Stimulated activated CD4-positive, alpha-beta T cell treated with anti-CD3 and anti-CD28 coated beads, Interleukin-1b, Interleukin-23, amount 100 ng/mL, for 4 hours (primary cell): Measurements from ENCODE around the gene SEMA3C.

Source experiments
- DNase-seq, 2 donors: peaks; one replicate each; pipeline ENCODE4 v3.0.0-alpha.2; 2020; ENCODE audit warnings: low read depth in 2 of 2

Gene SEMA3C

GRCh38 chr7:80851896-80852476, 66.9 kb downstream of the SEMA3C start:
- DNase-seq: no peak

DNA sequence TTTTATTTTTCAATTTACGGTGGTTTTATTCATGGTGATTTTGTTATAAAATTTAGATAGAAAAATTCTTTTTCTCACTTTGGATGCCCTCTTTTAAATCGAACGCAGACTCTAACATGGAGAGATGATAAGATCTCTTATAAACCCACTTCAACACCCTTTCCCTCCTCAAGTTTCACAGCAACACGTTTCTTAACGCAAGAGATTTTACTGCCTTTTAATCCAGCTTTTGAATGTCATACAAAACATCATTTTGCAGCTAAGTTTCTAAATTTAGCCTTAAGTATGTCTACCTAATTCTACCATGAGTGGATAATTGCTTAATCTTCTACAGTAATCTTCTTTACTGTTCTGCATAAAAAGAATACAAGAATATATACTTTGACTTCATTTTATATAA, 70.0 kb downstream of the SEMA3C start:
- DNase-seq: no peak

DNA sequence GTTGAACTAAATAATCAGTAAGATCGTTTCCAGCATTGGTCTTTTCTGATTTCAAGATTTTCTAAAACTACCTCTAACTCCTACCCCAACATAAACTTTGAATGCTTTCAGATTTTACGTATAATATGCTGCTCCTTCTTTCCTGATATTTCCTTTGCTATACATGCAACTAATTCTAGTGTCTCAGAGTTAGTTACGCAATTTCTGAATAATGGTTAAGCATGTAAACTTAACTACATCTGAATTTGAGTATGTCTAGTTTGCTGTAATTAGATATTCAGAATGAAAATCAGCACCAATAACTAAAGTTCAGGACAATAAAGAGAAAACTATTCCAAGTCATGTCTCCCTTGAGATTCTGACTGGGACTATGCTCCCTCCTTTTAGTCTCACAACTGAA, 71.0 kb downstream of the SEMA3C start:
- DNase-seq: no peak

GRCh38 chr7:80847027-80847426, 71.8 kb downstream of the SEMA3C start:
- no peak for DNase-seq

- no peak for DNase-seq
Measured at GRCh38 chr7:80844916-80845315, 73.9 kb downstream of the SEMA3C start.

DNA sequence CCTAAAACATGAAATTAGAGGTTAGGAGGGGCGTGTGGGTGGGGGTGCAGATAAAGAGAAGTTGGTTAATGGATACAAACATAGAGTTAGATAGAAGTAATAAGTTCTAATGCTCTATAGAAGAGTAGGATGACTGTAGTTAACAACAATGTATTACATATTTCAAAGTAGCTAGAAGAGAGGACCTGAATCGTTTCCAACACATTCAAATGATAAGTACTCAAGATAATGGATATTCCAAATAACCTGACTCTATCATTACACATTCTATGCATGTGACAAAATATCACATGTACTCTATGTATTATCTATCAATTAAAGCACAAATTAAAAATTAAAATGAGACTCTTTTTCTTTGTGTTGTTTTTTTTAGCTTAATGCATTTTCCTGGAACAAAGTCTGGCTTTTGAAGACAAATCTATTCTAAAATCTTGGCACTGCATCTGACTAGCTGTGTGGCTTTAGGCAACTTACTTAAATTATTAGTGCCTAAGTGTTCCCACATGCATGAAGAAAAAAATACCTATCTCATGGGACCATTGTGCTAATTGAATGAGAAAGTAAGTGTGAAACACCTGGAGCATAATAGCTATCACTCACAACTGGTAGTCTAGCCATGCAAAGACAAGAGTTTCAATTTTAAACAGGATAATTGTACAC, 75.7 kb downstream of the SEMA3C start:
- DNase-seq: no peak

DNA sequence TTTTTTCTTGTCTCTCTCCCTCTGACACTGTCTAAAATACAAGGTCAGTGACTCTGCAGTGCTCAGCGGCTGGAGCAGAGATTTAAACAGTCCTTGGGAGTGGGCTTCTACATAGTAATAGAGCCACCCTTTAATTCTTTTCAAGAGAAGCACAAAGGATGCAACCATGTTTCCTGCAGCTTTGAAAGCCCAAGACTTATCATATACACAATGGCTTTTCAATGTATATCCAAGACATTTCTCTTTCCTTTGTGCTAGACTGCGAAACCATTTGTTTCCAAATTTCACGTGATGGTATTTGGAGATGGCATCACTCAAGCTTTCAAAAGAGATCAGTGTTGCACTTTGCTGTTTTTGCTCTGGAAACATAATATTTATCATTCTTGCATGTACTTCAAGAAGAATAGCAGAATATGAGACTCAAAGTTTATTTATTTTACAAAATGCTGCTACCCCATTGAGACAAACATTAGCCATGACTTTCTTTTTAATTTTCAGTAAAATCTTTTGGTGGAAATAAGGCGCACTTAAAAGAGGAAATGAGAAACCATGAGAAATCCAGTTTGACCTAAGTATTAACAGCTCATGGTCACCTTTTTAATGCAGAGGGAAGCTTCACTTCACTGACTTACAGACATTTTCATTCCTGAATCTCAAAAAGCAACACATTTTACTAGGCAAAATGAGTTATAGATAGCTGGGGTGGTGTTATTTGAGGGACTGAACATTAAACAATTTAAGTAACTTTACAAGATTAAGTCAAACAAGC, 76.6 kb downstream of the SEMA3C start:
- DNase-seq: no peak

- DNase-seq: no peak
Measured at GRCh38 chr7:80841423-80841955, 77.4 kb downstream of the SEMA3C start.

DNA sequence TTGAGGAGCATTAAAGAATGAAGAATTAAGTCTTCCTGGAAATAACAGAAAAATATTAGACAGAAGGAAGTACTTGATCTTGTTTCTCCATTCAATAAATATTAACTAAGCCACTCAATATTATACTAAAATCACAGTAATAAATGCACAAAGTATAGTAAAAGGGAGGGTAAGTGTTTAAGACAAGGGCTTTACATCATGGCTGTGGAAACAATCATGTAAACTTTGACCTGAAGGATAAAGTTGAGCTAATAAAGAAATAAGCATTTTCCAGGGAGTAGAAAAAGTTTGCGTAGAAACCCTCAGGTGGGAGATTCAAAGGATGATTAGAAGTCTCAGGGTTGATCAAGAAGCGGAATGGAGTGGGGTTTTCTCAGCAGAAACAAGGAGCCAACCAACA, 78.2 kb downstream of the SEMA3C start:
- no peak for DNase-seq

DNA sequence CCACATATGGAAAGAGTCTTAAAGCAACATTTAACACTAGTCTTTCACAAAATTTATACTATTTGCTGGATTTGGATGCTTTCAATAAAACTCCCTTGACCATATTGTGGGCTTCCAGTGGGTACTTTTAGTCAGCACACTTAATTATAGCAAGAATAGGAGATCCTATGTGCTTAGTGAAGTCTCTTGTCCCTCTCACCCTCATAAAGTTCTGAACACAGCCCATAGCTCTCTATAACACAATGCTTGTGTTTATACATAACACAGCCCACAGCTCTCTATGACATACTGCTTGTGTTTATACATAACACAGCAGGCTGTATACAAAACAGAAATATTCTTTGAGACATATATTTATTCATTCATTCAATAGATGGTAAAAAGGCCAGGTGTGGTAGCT, 79.0 kb downstream of the SEMA3C start:
- no peak for DNase-seq

- no peak for DNase-seq
Measured at GRCh38 chr7:80838643-80839042, 80.2 kb downstream of the SEMA3C start.

DNA sequence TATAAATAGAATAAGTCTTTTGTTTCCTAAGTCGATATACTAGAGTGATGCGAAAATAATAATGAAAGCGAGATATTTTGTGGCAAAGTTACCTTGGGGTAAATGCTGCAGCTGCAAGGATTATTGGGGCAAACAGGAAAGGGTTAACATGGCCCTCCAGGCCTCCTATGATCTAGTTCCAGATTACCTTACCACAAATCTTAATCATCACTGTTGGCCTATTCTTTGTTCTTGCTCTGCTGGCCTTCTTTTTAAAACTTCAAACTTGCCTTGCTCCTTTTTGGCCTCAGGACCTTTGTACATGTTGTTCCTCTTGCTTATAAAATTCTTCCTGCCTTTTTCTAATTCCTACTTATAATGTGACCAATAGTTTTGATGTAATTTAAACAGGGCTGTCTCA, 81.5 kb downstream of the SEMA3C start:
- DNase-seq: no peak

DNA sequence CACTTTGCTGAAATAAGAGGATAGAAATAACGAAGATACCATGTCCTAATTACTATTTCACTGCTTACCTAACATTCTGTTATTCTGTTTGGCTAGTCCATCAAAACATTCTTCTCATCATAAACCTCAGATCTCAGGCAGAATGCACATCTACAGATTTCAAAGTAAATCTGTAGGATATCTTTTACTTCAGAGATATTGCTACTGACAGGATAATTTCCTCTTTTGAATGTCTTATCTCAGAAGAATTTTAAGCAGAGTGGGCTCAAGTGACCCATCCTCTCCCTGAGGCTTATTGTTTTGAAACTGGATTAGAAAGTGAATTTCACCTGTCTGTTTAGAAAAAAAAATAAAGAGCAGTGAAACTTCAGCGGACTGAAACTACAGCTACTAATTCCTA, 83.6 kb downstream of the SEMA3C start:
- no peak for DNase-seq

DNA sequence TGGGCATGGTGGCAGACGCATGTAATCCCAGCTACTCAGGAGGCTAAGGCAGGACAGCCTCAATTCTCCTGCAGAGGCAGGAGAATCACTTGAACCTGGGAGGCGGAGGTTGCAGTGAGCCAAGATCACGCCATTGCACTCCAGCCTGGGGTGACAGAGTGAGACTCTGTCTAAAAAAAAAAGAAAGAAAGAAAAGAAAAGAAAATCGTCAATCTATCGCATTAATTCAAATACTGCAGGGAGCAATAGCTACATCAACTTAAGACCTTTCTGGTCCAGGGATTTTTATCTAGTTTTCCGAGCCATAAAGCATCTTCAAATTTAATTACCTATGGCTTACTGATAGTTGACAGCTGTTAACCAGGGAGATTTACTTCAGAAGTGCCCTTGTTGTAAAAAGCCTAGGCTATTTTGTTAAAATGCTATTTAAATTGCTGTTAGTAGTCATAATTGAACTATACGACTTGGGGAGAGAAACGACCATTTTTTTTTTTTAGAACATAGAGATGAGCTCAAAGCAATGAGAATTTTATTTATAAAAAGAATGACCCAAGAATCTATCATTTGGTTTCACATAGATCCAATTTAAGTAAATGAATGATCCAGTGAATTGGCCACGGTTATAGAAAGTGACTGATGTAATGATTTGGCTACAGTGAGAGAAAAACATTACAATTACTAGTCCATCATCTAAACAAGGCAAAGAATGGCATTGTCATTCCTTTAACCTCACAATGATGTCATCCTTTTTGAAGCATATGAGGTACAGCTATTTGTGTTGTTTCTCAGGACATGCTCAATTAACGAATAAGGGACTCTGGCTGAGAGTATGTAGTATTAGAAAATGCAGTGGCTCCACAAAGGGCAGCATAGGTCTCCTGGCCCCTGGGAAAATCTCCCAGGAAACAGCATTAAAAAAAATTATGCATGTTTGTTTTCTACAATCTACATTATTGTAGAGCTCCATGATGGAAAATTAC, 85.3 kb downstream of the SEMA3C start:
- no peak for DNase-seq

DNA sequence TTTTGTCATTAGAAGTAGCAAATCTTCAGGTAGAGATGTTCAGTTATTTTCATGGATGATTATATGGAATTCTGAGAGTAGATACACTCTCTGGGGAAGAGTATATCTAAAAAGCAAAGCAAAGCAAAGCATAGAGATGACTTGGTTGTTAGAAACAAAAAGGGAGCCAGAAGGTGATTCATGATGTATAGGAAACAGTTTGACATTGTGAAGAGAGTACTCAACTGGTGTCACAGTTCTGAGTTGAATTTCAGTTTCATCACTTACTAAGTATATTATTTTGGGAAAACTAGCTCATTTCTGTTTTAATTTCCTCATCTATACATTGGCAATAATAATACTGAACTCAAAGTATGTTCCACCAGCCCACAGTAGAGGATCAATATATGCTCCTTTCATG, 86.8 kb downstream of the SEMA3C start:
- no peak for DNase-seq

DNA sequence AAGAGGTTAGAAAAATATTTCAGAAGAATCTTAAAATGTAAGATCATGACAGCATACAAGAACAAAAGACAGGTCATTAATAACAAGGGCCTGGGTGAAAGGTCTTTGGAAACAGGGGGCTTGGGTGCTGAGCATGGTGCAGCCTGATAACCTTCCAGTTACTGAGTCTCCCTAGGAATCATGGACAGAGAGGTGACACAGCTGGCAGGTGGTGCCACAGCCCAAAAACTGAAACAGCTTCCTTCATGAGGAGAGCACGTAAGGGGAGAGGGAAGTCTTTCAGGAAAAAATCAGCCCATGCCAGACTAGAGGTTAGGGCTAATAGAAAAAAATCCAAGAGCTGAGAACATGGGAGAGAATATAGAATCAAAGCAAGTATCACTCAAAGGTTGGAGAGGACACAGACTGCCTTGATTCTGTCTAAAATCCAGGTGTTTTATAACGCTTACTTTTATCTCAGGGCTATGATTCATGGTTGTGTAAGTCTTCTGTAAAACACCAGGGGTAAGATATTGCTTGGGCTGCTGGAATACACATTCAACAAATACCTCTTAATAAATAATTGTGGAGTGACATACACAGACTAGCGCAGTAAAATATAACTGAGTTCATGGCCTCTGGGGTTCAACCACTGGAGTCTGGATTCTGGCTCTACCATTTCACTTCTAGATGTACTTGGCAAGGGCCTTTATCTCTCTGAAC, 88.1 kb downstream of the SEMA3C start:
- DNase-seq: no peak

GRCh38 chr7:80830010-80830409, 88.8 kb downstream of the SEMA3C start:
- no peak for DNase-seq

GRCh38 chr7:80829527-80829926, 89.3 kb downstream of the SEMA3C start:
- DNase-seq: no peak

GRCh38 chr7:80827239-80827633, 91.6 kb downstream of the SEMA3C start:
- no peak for DNase-seq

- no peak for DNase-seq
Measured at GRCh38 chr7:80826520-80827238, 92.2 kb downstream of the SEMA3C start.
